GM21529 (cell line): ENCODE data around the gene EEIG2.
"Not testable (repeated sequence)": the region's sequence is repeated elsewhere in the genome, so short reads cannot be mapped to it uniquely, and the experiment has no call there.

Experiments used
- ATAC-seq: cut with Tn5 transposase; IDR thresholded peaks from one replicate; pipeline ENCODE4 v1.9.1; 2021; ENCODE audit not compliant: unreplicated experiment

Gene EEIG2

GRCh38 chr1:108559215-108560186, at the start of gene EEIG2:
TSS of gene EEIG2 (plus strand) at chr1:108560100. CDS start at chr1:108560429, 329 bp downstream.
- ATAC-seq, result peak; percentile 75

- no peak for ATAC-seq
Observed at GRCh38 chr1:108511764-108512163, 48.1 kb upstream of the EEIG2 start.

GRCh38 chr1:108512239-108513043, 47.5 kb upstream of the EEIG2 start:
- peak; percentile 63 for ATAC-seq

- no peak for ATAC-seq
Observed at GRCh38 chr1:108513044-108513415, 46.9 kb upstream of the EEIG2 start.

- ATAC-seq, result not testable (repeated sequence)
Observed at GRCh38 chr1:108513914-108514313, 46.0 kb upstream of the EEIG2 start.

- not testable (repeated sequence) for ATAC-seq
Observed at GRCh38 chr1:108517301-108517897, 42.5 kb upstream of the EEIG2 start.

GRCh38 chr1:108521990-108522393, 37.9 kb upstream of the EEIG2 start:
- ATAC-seq, result no peak

GRCh38 chr1:108523829-108524228, 36.1 kb upstream of the EEIG2 start:
- ATAC-seq, result no peak

GRCh38 chr1:108524676-108525075, 35.2 kb upstream of the EEIG2 start:
- ATAC-seq, result no peak

GRCh38 chr1:108527135-108527534, 32.8 kb upstream of the EEIG2 start:
- no peak for ATAC-seq

GRCh38 chr1:108527837-108528236, 32.1 kb upstream of the EEIG2 start:
- no peak for ATAC-seq

GRCh38 chr1:108531444-108531843, 28.5 kb upstream of the EEIG2 start:
- no peak for ATAC-seq

GRCh38 chr1:108532730-108533129, 27.2 kb upstream of the EEIG2 start:
- no peak for ATAC-seq

- peak; percentile 70 for ATAC-seq
Observed at GRCh38 chr1:108533351-108534083, 26.4 kb upstream of the EEIG2 start.

- ATAC-seq, result no peak
Observed at GRCh38 chr1:108534759-108535158, 25.1 kb upstream of the EEIG2 start.

GRCh38 chr1:108535315-108535897, 24.5 kb upstream of the EEIG2 start:
- not testable (repeated sequence) for ATAC-seq

GRCh38 chr1:108536021-108536420, 23.9 kb upstream of the EEIG2 start:
- ATAC-seq, result not testable (repeated sequence)

- not testable (repeated sequence) for ATAC-seq
Observed at GRCh38 chr1:108536791-108537190, 23.1 kb upstream of the EEIG2 start.

- no peak for ATAC-seq
Observed at GRCh38 chr1:108537976-108538375, 21.9 kb upstream of the EEIG2 start.

GRCh38 chr1:108540977-108541376, 18.9 kb upstream of the EEIG2 start:
- ATAC-seq, result no peak
